ENCODE measurements around the gene TSEN54. TPM values are rescaled to one million over a fixed set of nuclear protein-coding genes. Genes with fewer than 3 reads are reported as not detected.

Gene TSEN54
- total RNA-seq, 1 experiment from 2014 or later = 44.5 TPM

DNA sequence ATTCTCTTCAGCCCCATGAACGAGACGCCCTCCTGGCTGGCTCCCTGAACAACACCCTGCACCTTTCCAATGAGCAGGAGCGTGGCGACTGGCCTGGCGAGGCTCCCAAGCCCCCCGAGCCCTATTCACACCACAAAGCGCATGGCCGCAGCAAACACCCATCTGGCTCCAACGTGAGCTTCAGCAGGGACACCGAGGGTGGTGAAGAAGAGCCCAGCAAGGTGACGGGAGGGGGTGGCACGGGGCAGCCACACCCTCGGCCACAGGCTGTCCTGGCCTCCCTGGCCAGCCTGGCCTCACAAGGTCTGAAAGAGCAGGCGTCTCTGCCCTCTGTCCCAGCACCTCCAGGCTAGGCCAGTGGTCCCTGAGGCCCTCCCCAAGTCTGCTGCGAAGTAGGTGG, 24.6 kb upstream of the TSEN54 start:
- Mint-ChIP-seq H3K27ac (peak overlapping the region in 1 of 3 experiments; percentile 77; a peak in 1 of 7 replicates), H3K27me3 (ENCODE audit: low read depth) (no peaks in the 10 kb centered on the region), H3K9me3 (no peaks in the 10 kb centered on the region), H3K36me3 (ENCODE audit: insufficient read depth in 1 of 3, low read depth in 3 of 3) (peaks cover 0 to 31% (median 22%) of the 10 kb centered on the region in 3 experiments; a peak in 5 of 7 replicates), H3K4me1 (peaks cover 4 to 7% of the 10 kb centered on the region in 2 experiments), H3K4me3 (no peak overlapping the region)
- Histone ChIP-seq H3K4me2 (ENCODE audit: insufficient read depth, insufficient read length, low read length) (no peak overlapping the region), H2BK5ac (ENCODE audit: insufficient read length, low read length) (no peak overlapping the region), H3K79me2 (ENCODE audit: insufficient read depth, low read length) (no peaks in the 10 kb centered on the region), H3K27me3 (ENCODE audit: insufficient read depth, low read length) (no peaks in the 10 kb centered on the region), H3K23ac (ENCODE audit: insufficient read length, low read depth, low read length) (no peak overlapping the region), H3K9me3 (ENCODE audit: control insufficient read depth, low read depth, low read length) (no peaks in the 10 kb centered on the region), H2AK5ac (ENCODE audit: insufficient read length, low read length) (no peak overlapping the region), H3K9ac (ENCODE audit: extremely low read depth, insufficient read length, low read length) (no peak overlapping the region), H2AFZ (ENCODE audit: low read length) (no peak overlapping the region), H3K4me1 (ENCODE audit: insufficient read depth, low read length) (no peaks in the 10 kb centered on the region), H2BK15ac (ENCODE audit: low read depth, low read length) (no peak overlapping the region), H2BK120ac (ENCODE audit: low read depth, low read length, poor library complexity, severe bottlenecking) (no peak overlapping the region), H3T11ph (ENCODE audit: low read length) (no peak overlapping the region), H3K27ac (ENCODE audit: insufficient read length, low read depth, low read length) (no peak overlapping the region), H4K5ac (ENCODE audit: insufficient read length, low read depth, low read length) (no peak overlapping the region), H2BK20ac (ENCODE audit: low read depth, low read length, poor library complexity, severe bottlenecking) (no peak overlapping the region), H3K56ac (ENCODE audit: insufficient read length, low read depth, low read length) (no peak overlapping the region), H3K4ac (ENCODE audit: low read depth, low read length) (no peak overlapping the region), H3K18ac (ENCODE audit: insufficient read length, low read depth, low read length) (no peak overlapping the region), H2BK12ac (ENCODE audit: insufficient read length, low read depth, low read length) (no peak overlapping the region), H3K14ac (ENCODE audit: insufficient read depth, low read length) (no peak overlapping the region), H3K23me2 (ENCODE audit: insufficient read length, low read depth, low read length, poor library complexity, severe bottlenecking) (no peaks in the 10 kb centered on the region), H3K79me1 (ENCODE audit: insufficient read depth, low read depth, low read length, poor library complexity, severe bottlenecking) (no peaks in the 10 kb centered on the region), H4K91ac (ENCODE audit: insufficient read length, low read depth, low read length) (no peak overlapping the region), H4K20me1 (ENCODE audit: control insufficient read depth, insufficient read depth, insufficient read length) (no peaks in the 10 kb centered on the region), H4K8ac (replicated peaks; ENCODE audit: insufficient read length, low read depth, low read length) (no peak overlapping the region)
- WGBS (ENCODE audit: extremely low coverage, insufficient read length, low lambda C conversion rate) = no CpG with 5 or more reads among the region's 15 CpGs
- no peak for DNase-seq
- TF ChIP-seq, protein P1, sequence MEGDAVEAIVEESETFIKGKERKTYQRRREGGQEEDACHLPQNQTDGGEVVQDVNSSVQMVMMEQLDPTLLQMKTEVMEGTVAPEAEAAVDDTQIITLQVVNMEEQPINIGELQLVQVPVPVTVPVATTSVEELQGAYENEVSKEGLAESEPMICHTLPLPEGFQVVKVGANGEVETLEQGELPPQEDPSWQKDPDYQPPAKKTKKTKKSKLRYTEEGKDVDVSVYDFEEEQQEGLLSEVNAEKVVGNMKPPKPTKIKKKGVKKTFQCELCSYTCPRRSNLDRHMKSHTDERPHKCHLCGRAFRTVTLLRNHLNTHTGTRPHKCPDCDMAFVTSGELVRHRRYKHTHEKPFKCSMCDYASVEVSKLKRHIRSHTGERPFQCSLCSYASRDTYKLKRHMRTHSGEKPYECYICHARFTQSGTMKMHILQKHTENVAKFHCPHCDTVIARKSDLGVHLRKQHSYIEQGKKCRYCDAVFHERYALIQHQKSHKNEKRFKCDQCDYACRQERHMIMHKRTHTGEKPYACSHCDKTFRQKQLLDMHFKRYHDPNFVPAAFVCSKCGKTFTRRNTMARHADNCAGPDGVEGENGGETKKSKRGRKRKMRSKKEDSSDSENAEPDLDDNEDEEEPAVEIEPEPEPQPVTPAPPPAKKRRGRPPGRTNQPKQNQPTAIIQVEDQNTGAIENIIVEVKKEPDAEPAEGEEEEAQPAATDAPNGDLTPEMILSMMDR (conservative IDR thresholded peaks at IDR 0.05) = no peak

All from H9 (cell line).